ENCODE measurements around the gene RING1. TPM values are rescaled to one million over a fixed set of nuclear protein-coding genes. Genes with fewer than 3 reads are reported as not detected.
A peak's percentile ranks its signal among the peaks of the same experiment; 100 is the strongest.

RING1 gene
- total and polyA plus RNA-seq, 5 donors = 30.4 to 38.2 (median 33.7) TPM

DNA sequence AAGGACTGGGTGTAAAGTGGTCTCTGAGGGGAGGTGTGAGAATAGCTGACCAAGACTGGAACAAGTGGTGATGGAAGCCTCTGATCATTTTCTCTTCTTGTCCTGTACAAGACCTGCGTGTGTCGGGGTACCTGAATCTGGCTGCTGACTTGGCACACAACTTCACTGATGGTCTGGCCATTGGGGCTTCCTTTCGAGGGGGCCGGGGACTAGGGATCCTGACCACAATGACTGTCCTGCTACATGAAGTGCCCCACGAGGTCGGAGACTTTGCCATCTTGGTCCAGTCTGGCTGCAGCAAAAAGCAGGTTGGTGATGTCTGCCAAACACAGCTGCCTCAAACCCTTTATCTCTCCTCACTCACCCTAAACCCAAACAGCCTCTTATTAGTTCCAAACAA lies 5.5 kb upstream of the RING1 start:
- DNase-seq = no peak
- Histone ChIP-seq H3K27me3 (ENCODE audit: control insufficient read depth, insufficient read depth) (no peaks in the 10 kb centered on the region), H3K4me3 (ENCODE audit: low read length) (no peak overlapping the region), H3K4me1 (ENCODE audit: control insufficient read depth, insufficient read depth, low read length) (peaks cover 15% of the 10 kb centered on the region), H3K9me3 (ENCODE audit: control insufficient read depth, low read length) (no peaks in the 10 kb centered on the region), H3K27ac (ENCODE audit: low read length) (no peak overlapping the region)
- 87% methylated on average over 6 of the region's 6 CpGs for WGBS
- no peak for ATAC-seq
- intact Hi-C loops (cut with DNase I) = no loop called here

- H3K4me3 ChIP-seq (ENCODE audit: low read length) = no peak overlapping the region
- H3K9me3 ChIP-seq (ENCODE audit: control insufficient read depth, low read length) = no peaks in the 10 kb centered on the region
- DNase-seq (no peak), ATAC-seq (no peak)
- H3K27me3 ChIP-seq (ENCODE audit: control insufficient read depth, insufficient read depth) = no peaks in the 10 kb centered on the region
- no peak overlapping the region for H3K27ac ChIP-seq (ENCODE audit: low read length)
- 82% methylated on average over 7 of the region's 7 CpGs for WGBS
- H3K4me1 ChIP-seq (ENCODE audit: control insufficient read depth, insufficient read depth, low read length) = peaks cover 15% of the 10 kb centered on the region
- intact Hi-C loops (cut with DNase I) = no loop called here
These were observed 4.7 kb upstream of the RING1 start for GRCh38 chr6:33203443-33204164.

DNA sequence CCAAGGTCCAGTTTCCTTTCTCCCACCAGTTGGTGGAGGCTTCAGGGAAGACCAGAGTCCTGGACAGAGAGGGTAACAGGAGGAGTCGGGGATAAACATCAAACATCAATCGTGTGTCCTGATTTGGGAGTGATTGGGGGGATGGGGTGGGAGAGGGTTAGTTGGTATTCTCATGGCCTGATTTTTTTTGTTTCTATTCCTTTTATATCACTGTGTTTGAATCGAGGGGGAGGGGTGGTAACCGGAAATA lies 4.2 kb upstream of the RING1 start:
- ATAC-seq (no peak), DNase-seq (no peak)
- Histone ChIP-seq H3K27me3 (ENCODE audit: control insufficient read depth, insufficient read depth) (no peaks in the 10 kb centered on the region), H3K4me1 (ENCODE audit: control insufficient read depth, insufficient read depth, low read length) (peaks cover 15% of the 10 kb centered on the region), H3K9me3 (ENCODE audit: control insufficient read depth, low read length) (no peaks in the 10 kb centered on the region), H3K4me3 (ENCODE audit: low read length) (no peak overlapping the region), H3K27ac (ENCODE audit: low read length) (no peak overlapping the region)
- WGBS = 5% methylated on average over 4 of the region's 4 CpGs
- intact Hi-C loops (cut with DNase I) = no loop called here

DNA sequence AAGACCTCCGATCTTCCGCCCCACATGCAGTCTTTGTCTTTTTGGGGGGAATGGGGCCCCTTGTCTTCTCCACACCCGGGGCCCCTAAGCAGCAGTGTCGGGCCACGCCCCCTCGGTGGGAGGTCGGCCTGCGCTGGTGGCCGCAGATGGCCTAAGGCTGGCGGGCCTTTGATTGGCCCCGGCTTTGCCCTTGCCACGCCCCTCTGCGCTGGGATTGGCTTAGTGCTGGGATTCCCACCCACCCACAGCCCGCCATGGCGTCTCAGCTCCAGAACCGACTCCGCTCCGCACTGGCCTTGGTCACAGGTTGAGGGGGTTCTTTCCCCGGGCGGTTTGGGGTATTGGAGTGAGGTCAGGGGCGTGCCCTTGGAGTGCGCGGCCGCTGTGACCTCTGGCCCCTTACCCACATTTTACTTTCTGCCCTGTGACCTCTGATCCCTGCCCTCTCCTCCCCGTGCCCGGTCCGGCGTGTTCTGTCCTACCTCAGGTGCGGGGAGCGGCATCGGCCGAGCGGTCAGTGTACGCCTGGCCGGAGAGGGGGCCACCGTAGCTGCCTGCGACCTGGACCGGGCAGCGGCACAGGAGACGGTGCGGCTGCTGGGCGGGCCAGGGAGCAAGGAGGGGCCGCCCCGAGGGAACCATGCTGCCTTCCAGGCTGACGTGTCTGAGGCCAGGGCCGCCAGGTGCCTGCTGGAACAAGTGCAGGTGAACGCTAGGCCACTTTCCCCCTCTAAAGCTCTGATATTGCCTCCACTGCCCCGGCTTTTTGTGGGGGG lies 3.7 kb upstream of the RING1 start, which contains the start of gene HSD17B8:
Gene HSD17B8 (plus strand): TSS at position 241 of the 776 bp plus-strand sequence. CDS start 14 bp downstream, at position 255.
- peaks cover 15% of the 10 kb centered on the region for H3K4me1 ChIP-seq (ENCODE audit: control insufficient read depth, insufficient read depth, low read length)
- H3K4me3 ChIP-seq (ENCODE audit: low read length) = peak within 1 kb of the TSS; percentile 45
- peak within 1 kb of the TSS; percentile 37 for H3K27ac ChIP-seq (ENCODE audit: low read length)
- H3K9me3 ChIP-seq (ENCODE audit: control insufficient read depth, low read length) = no peaks in the 10 kb centered on the region
- peak; percentile 77 to 80 for ATAC-seq
- WGBS = 2% methylated on average over 48 of the region's 48 CpGs
- intact Hi-C loops (cut with DNase I) = no loop called here
- peak; percentile 96 to 98 (median 98) for DNase-seq
- no peaks in the 10 kb centered on the region for H3K27me3 ChIP-seq (ENCODE audit: control insufficient read depth, insufficient read depth)

DNA sequence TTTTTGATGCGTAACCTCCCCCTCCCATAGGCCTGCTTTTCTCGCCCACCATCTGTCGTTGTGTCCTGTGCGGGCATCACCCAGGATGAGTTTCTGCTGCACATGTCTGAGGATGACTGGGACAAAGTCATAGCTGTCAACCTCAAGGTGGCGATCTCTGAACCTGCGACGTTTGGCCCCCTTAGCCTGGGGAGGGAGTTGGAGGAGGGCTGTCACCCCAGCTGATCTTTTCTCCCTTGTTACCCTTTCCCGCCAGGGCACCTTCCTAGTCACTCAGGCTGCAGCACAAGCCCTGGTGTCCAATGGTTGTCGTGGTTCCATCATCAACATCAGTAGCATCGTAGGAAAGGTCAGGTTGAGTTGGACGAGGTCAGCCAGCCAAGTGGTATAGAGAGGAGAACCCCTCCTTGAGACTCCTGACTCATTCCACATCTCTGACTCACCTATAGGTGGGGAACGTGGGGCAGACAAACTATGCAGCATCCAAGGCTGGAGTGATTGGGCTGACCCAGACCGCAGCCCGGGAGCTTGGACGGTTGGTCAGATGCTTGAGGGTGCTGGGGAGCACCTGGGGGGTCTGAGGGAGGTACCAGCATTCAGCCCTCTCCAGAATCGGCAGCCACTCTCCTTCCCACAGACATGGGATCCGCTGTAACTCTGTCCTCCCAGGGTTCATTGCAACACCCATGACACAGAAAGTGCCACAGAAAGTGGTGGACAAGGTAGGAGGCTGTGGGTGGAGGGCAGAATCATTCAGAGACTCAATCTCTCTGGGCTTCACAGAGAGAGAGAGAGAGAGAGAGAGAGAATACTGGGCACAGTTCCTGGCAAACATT lies 2.9 kb upstream of the RING1 start:
- 56% methylated on average over 17 of the region's 17 CpGs for WGBS
- intact Hi-C loops (cut with DNase I) = no loop called here
- no peaks in the 10 kb centered on the region for H3K9me3 ChIP-seq (ENCODE audit: control insufficient read depth, low read length)
- DNase-seq = no peak
- no peak overlapping the region for H3K27ac ChIP-seq (ENCODE audit: low read length)
- H3K27me3 ChIP-seq (ENCODE audit: control insufficient read depth, insufficient read depth) = no peaks in the 10 kb centered on the region
- H3K4me1 ChIP-seq (ENCODE audit: control insufficient read depth, insufficient read depth, low read length) = peaks cover 15% of the 10 kb centered on the region
- peak overlapping the region; percentile 45 for H3K4me3 ChIP-seq (ENCODE audit: low read length)
- no peak for ATAC-seq

DNA sequence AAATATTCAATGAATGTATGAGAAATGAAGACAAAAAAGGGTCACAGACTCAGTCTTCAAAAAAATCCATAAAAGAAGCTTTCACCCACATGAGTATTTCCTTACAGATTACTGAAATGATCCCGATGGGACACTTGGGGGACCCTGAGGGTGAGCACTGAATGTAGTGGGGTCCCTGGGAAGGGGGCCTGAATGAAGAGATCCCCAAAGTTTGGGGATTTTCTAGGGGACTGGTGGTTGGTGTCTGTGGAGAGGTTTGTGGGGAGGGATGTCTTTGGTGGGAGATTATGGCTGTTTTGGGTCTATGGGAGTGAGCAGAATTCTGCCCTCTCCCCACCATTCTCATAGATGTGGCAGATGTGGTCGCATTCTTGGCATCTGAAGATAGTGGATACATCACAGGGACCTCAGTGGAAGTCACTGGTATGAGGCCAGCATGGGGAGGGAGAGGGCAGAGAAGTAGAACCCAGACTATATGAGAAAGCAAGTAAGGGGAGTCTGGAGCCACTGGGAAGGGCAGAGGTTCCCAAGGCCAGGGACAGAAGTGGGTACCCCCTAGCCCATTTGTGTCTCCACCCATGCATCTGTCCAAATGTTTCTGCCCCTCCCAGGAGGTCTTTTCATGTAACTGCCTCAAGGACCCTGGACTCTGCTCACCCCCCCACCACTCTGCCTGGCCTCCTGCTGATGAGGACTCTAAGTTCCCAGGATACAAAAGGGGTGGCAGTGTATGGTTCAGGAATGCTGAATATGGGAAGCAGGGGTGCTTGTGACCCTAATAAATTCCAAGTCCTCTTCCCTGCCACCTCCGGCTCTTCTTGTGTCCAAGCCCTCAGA lies 2.1 kb upstream of the RING1 start:
- WGBS = 76% methylated on average over 3 of the region's 3 CpGs

DNA sequence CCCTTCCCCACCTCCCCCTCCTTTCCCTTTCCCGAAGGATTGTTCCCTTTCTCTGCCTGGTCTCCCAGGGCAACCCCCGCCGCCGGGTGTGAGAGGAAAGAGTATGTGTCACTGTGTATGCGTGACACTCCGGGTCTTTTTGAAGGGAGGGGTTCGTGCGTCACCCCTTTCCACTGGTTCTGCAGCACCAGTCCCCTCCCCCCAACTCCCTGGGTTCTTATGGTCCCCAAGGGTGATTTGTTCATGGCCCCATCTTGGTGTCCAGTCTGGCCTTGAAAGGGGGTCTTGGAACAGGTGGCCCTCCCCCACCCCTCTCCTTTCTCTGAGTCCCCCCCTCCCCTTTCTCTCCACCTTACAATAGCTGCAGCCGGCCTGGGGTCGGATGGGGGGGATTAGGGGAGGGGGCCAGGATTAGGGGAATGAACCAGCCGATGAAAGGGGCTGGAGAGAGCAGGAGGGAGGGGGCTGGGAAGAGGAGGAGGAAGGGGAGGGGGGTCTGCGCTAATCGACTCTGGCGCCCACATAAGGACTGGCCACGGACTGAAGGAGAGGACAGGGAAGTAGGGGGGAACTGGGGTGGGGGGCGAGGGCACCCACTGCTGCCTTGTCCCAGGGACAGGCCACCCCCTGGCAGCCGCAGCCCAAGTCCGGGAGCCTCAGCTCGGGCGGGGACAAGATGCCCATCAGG lies 1.3 kb upstream of the RING1 start:
- intact Hi-C loops (cut with DNase I) = no loop called here
- 16% methylated on average over 20 of the region's 20 CpGs for WGBS
- ATAC-seq (no peak), DNase-seq (no peak)
- H3K4me1 ChIP-seq (ENCODE audit: control insufficient read depth, insufficient read depth, low read length) = peaks cover 11% of the 10 kb centered on the region
- no peak overlapping the region for H3K27ac ChIP-seq (ENCODE audit: low read length)
- H3K9me3 ChIP-seq (ENCODE audit: control insufficient read depth, low read length) = no peaks in the 10 kb centered on the region
- H3K4me3 ChIP-seq (ENCODE audit: low read length) = peak overlapping the region; percentile 86
- no peaks in the 10 kb centered on the region for H3K27me3 ChIP-seq (ENCODE audit: control insufficient read depth, insufficient read depth)

More for the DNA sequence above, 2.1 kb upstream of the RING1 start:
- ATAC-seq = no peak
- DNase-seq = no peak
- H3K4me3 ChIP-seq (ENCODE audit: low read length) = no peak overlapping the region
- no peaks in the 10 kb centered on the region for H3K9me3 ChIP-seq (ENCODE audit: control insufficient read depth, low read length)
- no peak overlapping the region for H3K27ac ChIP-seq (ENCODE audit: low read length)
- H3K27me3 ChIP-seq (ENCODE audit: control insufficient read depth, insufficient read depth) = no peaks in the 10 kb centered on the region
- H3K4me1 ChIP-seq (ENCODE audit: control insufficient read depth, insufficient read depth, low read length) = peaks cover 15% of the 10 kb centered on the region
- intact Hi-C loops (cut with DNase I) = no loop called here

GRCh38 chr6:33207552-33208090 lies 679 bp upstream of the RING1 start:
- Histone ChIP-seq H3K27me3 (ENCODE audit: control insufficient read depth, insufficient read depth) (no peaks in the 10 kb centered on the region), H3K4me1 (ENCODE audit: control insufficient read depth, insufficient read depth, low read length) (peaks cover 11% of the 10 kb centered on the region), H3K27ac (ENCODE audit: low read length) (peak overlapping the region; percentile 38), H3K4me3 (ENCODE audit: low read length) (peak overlapping the region; percentile 86), H3K9me3 (ENCODE audit: control insufficient read depth, low read length) (no peaks in the 10 kb centered on the region)
- DNase-seq (peak; percentile 66 to 84 (median 84)), ATAC-seq (peak; percentile 13 to 31)
- intact Hi-C loops (cut with DNase I) = no loop called here
- WGBS = 1% methylated on average over 29 of the region's 29 CpGs

GRCh38 chr6:33209856-33210255 lies 1.6 kb downstream of the RING1 start:
- 91% methylated on average over 10 of the region's 10 CpGs for WGBS
- ATAC-seq (no peak), DNase-seq (no peak)
- intact Hi-C loops (cut with DNase I) = no loop called here
- Histone ChIP-seq H3K9me3 (ENCODE audit: control insufficient read depth, low read length) (no peaks in the 10 kb centered on the region), H3K4me1 (ENCODE audit: control insufficient read depth, insufficient read depth, low read length) (peaks cover 6% of the 10 kb centered on the region), H3K4me3 (ENCODE audit: low read length) (no peak overlapping the region), H3K27me3 (ENCODE audit: control insufficient read depth, insufficient read depth) (no peaks in the 10 kb centered on the region), H3K27ac (ENCODE audit: low read length) (no peak overlapping the region)

- Histone ChIP-seq H3K4me1 (ENCODE audit: control insufficient read depth, insufficient read depth, low read length) (no peaks in the 10 kb centered on the region), H3K27me3 (ENCODE audit: control insufficient read depth, insufficient read depth) (no peaks in the 10 kb centered on the region), H3K27ac (ENCODE audit: low read length) (no peak overlapping the region), H3K4me3 (ENCODE audit: low read length) (no peak overlapping the region), H3K9me3 (ENCODE audit: control insufficient read depth, low read length) (no peaks in the 10 kb centered on the region)
- DNase-seq = no peak
- 79% methylated on average over 17 of the region's 17 CpGs for WGBS
- intact Hi-C loops (cut with DNase I) = no loop called here
- no peak for ATAC-seq
These were observed 2.8 kb downstream of the RING1 start for GRCh38 chr6:33211136-33211535.

Measured in right cardiac atrium (tissue), 5 donors.